Loucy (cell line): ENCODE measurements around the gene KIAA1328.

Source experiments
- H2AFZ ChIP-seq: fragments of 200-600 bp; sonication (generic); 2 replicates; pipeline ENCODE4 v1.6.0; 2016; ENCODE audit warnings: antibody characterized with exemption, mild to moderate bottlenecking, low read length, moderate library complexity
- H3F3A ChIP-seq: fragments of 200-600 bp; 2 replicates; pipeline ENCODE4 v1.6.0; 2016; ENCODE audit warnings: antibody characterized with exemption, low read depth, mild to moderate bottlenecking
- H3K27me3 ChIP-seq: fragments of 200-600 bp; sonication (generic); 2 replicates; pipeline ENCODE4 v1.6.1; 2014; ENCODE audit warnings: low read length, mild to moderate bottlenecking; ENCODE audit not compliant: insufficient read depth, poor library complexity, severe bottlenecking
- H3K36me3 ChIP-seq: fragments of 200-600 bp; sonication (generic); 2 replicates; pipeline ENCODE4 v1.6.1; 2016; ENCODE audit warnings: low read length; ENCODE audit not compliant: insufficient read depth
- H3K4me1 ChIP-seq: fragments of 200-600 bp; sonication (generic); 2 replicates; pipeline ENCODE4 v1.5.1; 2014; ENCODE audit warnings: low read length, mild to moderate bottlenecking; ENCODE audit not compliant: insufficient read depth, poor library complexity, severe bottlenecking
- H3K4me2 ChIP-seq: fragments of 200-600 bp; sonication (generic); 2 replicates; pipeline ENCODE4 v1.6.0; 2014; ENCODE audit warnings: antibody characterized with exemption, low read length, low read depth, mild to moderate bottlenecking; ENCODE audit not compliant: poor library complexity, severe bottlenecking
- H3K4me3 ChIP-seq: fragments of 200-600 bp; sonication (generic); 2 replicates; pipeline ENCODE4 v1.5.1; 2014; ENCODE audit warnings: low read length, mild to moderate bottlenecking, mixed read lengths; ENCODE audit not compliant: poor library complexity, severe bottlenecking
- H3K79me2 ChIP-seq: fragments of 200-600 bp; sonication (generic); 2 replicates; pipeline ENCODE4 v1.6.1; 2014; ENCODE audit warnings: low read length; ENCODE audit not compliant: insufficient read depth
- H3K9ac ChIP-seq: fragments of 200-600 bp; sonication (generic); 2 replicates; pipeline ENCODE4 v1.6.0; 2014; ENCODE audit warnings: mild to moderate bottlenecking, low read depth, low read length, moderate library complexity; ENCODE audit not compliant: poor library complexity, severe bottlenecking
- H3K9me2 ChIP-seq: fragments of 200-600 bp; sonication (generic); replicated peaks from 2 replicates; pipeline ENCODE4 v1.6.1; 2016; ENCODE audit warnings: low read depth, low read length, mixed read lengths
- H3K9me3 ChIP-seq: fragments of 200-600 bp; sonication (generic); 2 replicates; pipeline ENCODE4 v1.6.1; 2014; ENCODE audit warnings: mild to moderate bottlenecking, antibody characterized with exemption, low read length, low read depth; ENCODE audit not compliant: insufficient read depth
- H4K20me1 ChIP-seq: fragments of 200-600 bp; sonication (generic); 2 replicates; pipeline ENCODE4 v1.6.0; 2014; ENCODE audit warnings: antibody characterized with exemption, low read length, mild to moderate bottlenecking; ENCODE audit not compliant: insufficient read depth, poor library complexity, severe bottlenecking
- CTCF ChIP-seq: fragments of 200-600 bp; sonication (generic); conservative IDR thresholded peaks from 2 replicates; pipeline ENCODE4 v1.5.1; 2014; ENCODE audit warnings: mild to moderate bottlenecking, antibody characterized with exemption, low read length
- EZH2phosphoT487 ChIP-seq: fragments of 200-600 bp; IDR thresholded peaks from 2 replicates; pipeline ENCODE4 v1.6.1; 2018; ENCODE audit warnings: antibody characterized with exemption, mild to moderate bottlenecking, moderate library complexity, borderline replicate concordance

Gene KIAA1328

GRCh38 chr18:37254973-37255372, 426.0 kb downstream of the KIAA1328 start:
- Histone ChIP-seq H3K36me3 (no peaks in the 10 kb centered on the region), H3K4me1 (no peaks in the 10 kb centered on the region), H3F3A (no peaks in the 10 kb centered on the region), H3K27me3 (no peaks in the 10 kb centered on the region), H3K4me2 (no peak overlapping the region), H3K9ac (no peak overlapping the region), H3K79me2 (no peaks in the 10 kb centered on the region), H3K9me2 (no peaks in the 10 kb centered on the region), H4K20me1 (no peaks in the 10 kb centered on the region), H3K4me3 (no peak overlapping the region), H3K9me3 (no peaks in the 10 kb centered on the region), H2AFZ (no peak overlapping the region)
- TF ChIP-seq CTCF (no peak), EZH2phosphoT487 (no peak)

GRCh38 chr18:37258131-37258530, 429.2 kb downstream of the KIAA1328 start:
- no peaks in the 10 kb centered on the region for H4K20me1 ChIP-seq
- no peak for TF ChIP-seq CTCF
- TF ChIP-seq EZH2phosphoT487: no peak

GRCh38 chr18:37258819-37259218, 429.9 kb downstream of the KIAA1328 start:
- Histone ChIP-seq H3K27me3 (no peaks in the 10 kb centered on the region), H3K9ac (no peak overlapping the region), H3K9me3 (no peaks in the 10 kb centered on the region), H4K20me1 (no peaks in the 10 kb centered on the region), H2AFZ (no peak overlapping the region), H3K4me3 (no peak overlapping the region), H3K9me2 (no peaks in the 10 kb centered on the region), H3F3A (no peaks in the 10 kb centered on the region), H3K36me3 (no peaks in the 10 kb centered on the region), H3K4me2 (no peak overlapping the region), H3K4me1 (no peaks in the 10 kb centered on the region), H3K79me2 (no peaks in the 10 kb centered on the region)
- TF ChIP-seq EZH2phosphoT487 (no peak), CTCF (no peak)

More at GRCh38 chr18:37258131-37258530, 429.2 kb downstream of the KIAA1328 start:
- no peaks in the 10 kb centered on the region for H3K79me2 ChIP-seq
- no peaks in the 10 kb centered on the region for H3K27me3 ChIP-seq
- H3K9me3 ChIP-seq: no peaks in the 10 kb centered on the region
- no peaks in the 10 kb centered on the region for H3K4me1 ChIP-seq
- H2AFZ ChIP-seq: no peak overlapping the region
- no peaks in the 10 kb centered on the region for H3F3A ChIP-seq
- no peak overlapping the region for H3K4me3 ChIP-seq
- no peaks in the 10 kb centered on the region for H3K9me2 ChIP-seq
- no peak overlapping the region for H3K4me2 ChIP-seq
- H3K36me3 ChIP-seq: no peaks in the 10 kb centered on the region
- no peak overlapping the region for H3K9ac ChIP-seq
